Fibroblast of mammary gland (primary cell): Measurements from ENCODE around the gene SH2D3A.

Experiments used
- DNase-seq: peaks from one replicate; pipeline ENCODE4 v3.0.0-alpha.2; 2010; ENCODE audit warnings: low read depth
- H3K4me3 ChIP-seq: 2 replicates; pipeline ENCODE4 v1.5.1; 2011; ENCODE audit warnings: low read depth, mild to moderate bottlenecking, low read length, moderate library complexity; ENCODE audit not compliant: control insufficient read depth
- TF ChIP-seq, protein P1 (sequence below): conservative IDR thresholded peaks from 2 replicates; pipeline ENCODE4 v1.5.1; 2011; ENCODE audit warnings: low read depth, low read length, inconsistent platforms; ENCODE audit not compliant: control insufficient read depth, insufficient read depth

Gene SH2D3A

DNA sequence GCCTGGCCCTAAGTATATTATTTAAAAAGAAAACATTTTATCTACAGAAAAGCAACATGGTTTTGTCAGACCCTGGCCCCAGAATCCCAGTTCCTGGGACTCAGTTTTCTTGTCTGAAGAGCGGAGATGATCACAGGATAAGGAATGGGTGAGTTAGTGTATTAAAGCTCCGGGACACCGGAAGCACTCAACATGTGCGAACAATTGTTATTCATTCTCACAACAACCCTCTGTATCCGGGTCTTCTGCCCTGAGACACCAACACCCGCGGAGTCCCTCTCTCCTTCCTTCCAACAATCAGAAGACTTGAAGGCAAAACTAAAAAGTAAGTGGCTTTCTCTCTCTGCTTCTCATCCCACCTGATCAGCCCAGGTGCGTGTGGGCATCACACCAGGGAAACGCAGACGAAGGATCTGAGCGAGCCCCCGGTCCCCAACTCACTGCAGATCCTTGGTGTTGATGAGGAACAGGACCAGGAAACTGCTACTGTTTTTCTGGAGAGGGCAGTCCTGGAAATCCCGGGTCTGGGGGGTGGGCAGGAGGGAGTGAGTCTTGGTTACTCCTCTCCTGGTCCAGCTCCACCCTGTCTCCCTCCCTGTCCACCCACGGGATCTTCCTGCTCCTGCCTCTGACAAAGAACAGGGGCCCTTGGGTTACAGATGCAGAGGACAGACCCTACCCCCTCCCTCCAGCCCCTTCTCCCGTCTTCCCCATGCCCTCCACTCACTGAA lies 31.9 kb downstream of the SH2D3A start:
- TF ChIP-seq, protein P1, sequence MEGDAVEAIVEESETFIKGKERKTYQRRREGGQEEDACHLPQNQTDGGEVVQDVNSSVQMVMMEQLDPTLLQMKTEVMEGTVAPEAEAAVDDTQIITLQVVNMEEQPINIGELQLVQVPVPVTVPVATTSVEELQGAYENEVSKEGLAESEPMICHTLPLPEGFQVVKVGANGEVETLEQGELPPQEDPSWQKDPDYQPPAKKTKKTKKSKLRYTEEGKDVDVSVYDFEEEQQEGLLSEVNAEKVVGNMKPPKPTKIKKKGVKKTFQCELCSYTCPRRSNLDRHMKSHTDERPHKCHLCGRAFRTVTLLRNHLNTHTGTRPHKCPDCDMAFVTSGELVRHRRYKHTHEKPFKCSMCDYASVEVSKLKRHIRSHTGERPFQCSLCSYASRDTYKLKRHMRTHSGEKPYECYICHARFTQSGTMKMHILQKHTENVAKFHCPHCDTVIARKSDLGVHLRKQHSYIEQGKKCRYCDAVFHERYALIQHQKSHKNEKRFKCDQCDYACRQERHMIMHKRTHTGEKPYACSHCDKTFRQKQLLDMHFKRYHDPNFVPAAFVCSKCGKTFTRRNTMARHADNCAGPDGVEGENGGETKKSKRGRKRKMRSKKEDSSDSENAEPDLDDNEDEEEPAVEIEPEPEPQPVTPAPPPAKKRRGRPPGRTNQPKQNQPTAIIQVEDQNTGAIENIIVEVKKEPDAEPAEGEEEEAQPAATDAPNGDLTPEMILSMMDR: no peak
- peak; percentile 14 for DNase-seq

DNA sequence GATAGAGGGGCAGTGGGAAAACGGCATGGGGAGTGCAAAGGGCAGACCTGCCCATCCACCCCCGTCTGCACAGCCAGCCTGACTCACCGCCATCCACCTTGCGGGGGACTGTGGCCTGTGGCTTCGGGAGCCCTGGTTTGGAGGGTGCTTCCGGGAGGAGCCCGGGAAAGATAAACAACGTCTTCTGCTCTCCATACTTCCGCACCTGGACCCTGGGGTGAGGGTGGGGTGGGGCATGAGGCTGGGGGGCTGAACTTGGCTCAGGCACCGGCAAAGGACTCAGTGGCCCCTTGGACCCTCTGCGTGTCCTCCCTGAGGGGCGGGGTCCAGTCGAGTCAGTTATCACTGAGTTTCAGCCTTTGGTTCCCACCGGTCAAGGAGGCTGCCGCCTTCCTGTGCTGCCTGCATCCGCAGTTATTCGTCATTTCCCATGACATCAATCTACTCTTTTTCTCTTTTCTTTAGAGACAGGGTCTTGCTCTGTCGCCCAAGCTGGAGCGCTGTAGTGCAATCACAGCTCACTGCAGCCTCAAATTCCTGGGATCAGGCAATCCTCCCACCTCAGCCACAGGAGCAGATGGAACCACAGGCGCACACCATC lies 33.0 kb downstream of the SH2D3A start:
- DNase-seq: no peak
- H3K4me3 ChIP-seq: no peak overlapping the region
- TF ChIP-seq, protein P1: no peak

More for the DNA sequence above, 31.9 kb downstream of the SH2D3A start:
- no peak overlapping the region for H3K4me3 ChIP-seq

DNA sequence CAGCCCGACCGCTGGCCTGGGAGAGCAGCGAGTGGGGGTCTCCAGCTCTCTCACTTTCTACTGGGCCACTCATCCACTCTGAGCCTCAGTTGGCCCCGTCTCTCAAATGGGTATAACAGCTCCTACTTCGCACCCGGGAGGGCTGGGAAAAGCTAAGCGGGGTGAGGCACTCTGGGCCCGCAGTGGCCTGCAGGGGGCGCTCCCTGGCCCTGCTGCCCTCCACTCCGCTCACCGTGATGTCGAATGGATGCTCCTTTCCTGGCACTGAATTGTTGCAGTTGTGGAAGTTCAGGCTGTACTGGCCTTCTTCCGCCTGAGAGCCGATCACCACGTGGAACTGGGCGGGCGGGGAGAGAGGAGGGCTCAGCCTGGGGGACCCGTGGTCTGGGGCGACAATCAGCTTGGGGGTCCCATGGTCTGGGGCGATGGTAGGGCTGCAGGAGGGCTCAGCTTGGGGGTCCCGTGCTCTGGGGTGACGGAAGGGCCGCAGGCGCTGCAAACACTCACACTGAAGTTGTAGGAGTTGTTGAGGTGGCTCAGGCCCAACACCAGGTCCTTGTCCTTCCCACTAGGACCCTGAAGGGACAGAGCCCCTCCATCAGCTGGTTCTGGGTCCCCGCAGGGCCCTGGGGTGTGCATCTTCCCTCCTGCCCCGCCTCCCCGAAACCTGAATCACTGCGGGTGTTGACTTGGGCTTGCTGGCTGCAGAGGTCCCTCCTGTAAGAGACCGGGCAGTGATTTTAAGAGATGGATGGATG lies 33.7 kb downstream of the SH2D3A start:
- no peak overlapping the region for H3K4me3 ChIP-seq
- DNase-seq: no peak
- TF ChIP-seq, protein P1: peak; percentile 8

DNA sequence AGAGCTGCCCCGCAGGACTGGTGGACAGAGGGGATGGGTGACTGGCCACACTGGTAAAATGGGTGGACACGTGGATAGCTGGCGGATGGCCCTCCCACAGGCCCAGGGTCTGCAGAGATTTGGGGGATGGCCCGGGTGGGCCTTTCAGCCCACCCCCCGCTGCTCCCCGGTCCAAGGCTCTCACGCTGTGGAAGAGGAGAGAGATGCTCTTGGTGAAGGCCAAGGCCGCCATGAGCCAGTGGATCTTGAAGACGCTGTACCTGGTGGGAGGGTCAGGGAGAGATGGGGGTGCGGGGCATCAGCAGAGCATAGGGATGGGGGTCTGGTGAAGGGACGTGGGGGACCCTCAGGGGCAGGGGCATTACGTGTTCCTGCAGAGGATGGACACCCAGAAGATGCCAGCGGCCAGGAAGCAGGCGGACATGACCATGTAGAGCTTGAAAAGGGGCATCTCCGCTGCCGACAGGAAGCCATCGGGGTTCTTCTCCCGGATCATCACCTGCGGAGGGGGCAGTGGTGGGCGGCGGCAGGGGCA lies 34.4 kb downstream of the SH2D3A start:
- TF ChIP-seq, protein P1: no peak
- no peak for DNase-seq
- no peak overlapping the region for H3K4me3 ChIP-seq

DNA sequence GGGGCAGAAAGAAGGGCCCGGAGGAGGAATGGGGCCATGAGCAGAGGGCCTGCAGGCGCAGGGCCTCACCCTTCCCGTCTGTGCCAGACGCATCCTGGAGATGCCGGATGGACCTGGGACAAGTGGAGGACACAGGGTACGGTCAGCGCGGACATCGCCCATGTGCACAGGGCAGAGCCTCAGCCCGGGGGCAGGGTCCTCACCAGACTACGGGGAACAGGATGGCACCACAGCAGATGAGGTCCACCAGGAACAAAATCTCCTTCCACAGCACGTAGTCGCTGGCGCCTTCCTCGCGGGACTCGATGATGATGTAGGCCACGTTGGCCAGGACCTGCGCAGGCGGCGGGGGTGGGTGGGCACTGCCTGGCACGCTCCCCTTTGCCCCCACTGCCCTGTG lies 35.4 kb downstream of the SH2D3A start:
- TF ChIP-seq, protein P1: no peak
- H3K4me3 ChIP-seq: no peak overlapping the region
- no peak for DNase-seq

DNA sequence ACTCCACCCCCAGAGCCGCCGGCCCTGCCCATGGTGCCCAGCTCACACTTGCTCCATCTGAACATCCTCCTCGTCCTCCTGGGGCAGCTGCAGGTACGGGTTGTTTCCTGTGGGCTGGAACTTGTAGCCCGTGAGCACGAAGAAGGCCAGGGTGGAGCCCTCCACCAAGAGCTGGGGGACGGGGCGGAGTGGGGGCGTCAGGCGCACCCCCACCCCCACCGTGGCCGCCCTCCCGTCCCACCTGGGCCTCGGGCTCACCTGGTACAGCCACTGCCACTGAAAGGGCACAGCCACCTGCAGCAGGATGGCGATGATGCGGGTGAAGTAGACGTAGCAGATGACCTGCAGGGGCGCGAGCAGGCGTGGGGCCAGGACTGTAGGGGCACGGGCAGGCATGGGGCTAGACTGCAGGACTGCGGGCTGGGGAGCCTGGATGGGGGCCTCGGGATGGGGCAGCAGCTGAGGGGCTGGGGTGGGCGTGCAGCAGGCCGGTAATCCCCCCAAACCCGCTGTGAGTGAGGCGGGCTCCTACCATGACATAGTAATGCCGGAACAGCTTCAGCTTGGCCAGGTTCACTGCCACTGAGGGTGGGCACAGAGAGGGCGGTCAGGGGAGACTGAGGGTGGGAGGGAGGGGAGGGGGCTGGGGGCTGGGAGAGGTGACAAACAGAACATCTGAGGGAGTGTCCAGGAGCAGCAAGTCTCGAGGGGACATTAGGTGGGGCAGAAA lies 36.1 kb downstream of the SH2D3A start:
- H3K4me3 ChIP-seq: no peak overlapping the region
- no peak for DNase-seq
- TF ChIP-seq, protein P1: no peak
